Smooth muscle cell (in vitro differentiated cells): ENCODE data around the gene NAPB. TPM values are rescaled to one million over a fixed set of nuclear protein-coding genes. Genes with fewer than 3 reads are reported as not detected.
A peak's percentile ranks its signal among the peaks of the same experiment; 100 is the strongest.

Experiments
- DNase-seq: peaks from one replicate; lab custom pipeline; 2025; ENCODE audit not compliant: unreplicated experiment; lab: John Stamatoyannopoulos, UW
- H2AFZ ChIP-seq: fragments of 200-600 bp; sonication (generic); 2 replicates; pipeline ENCODE4 v1.6.0; 2016; ENCODE audit warnings: antibody characterized with exemption, low read depth, mild to moderate bottlenecking
- H3F3A ChIP-seq: fragments of 200-600 bp; sonication (generic); 2 replicates; pipeline ENCODE4 v1.6.0; 2017; ENCODE audit warnings: antibody characterized with exemption, low read depth
- H3K27ac ChIP-seq: fragments of 200-600 bp; sonication (generic); 2 replicates; pipeline ENCODE4 v1.5.1; 2016; ENCODE audit warnings: low read depth, mild to moderate bottlenecking
- H3K27me3 ChIP-seq: fragments of 200-600 bp; sonication (generic); 2 replicates; pipeline ENCODE4 v1.6.1; 2016; ENCODE audit warnings: low read depth, mild to moderate bottlenecking
- H3K36me3 ChIP-seq: fragments of 200-600 bp; sonication (generic); 2 replicates; pipeline ENCODE4 v1.5.1; 2016; ENCODE audit warnings: low read depth
- H3K4me1 ChIP-seq: fragments of 200-600 bp; sonication (generic); 2 replicates; pipeline ENCODE4 v1.5.1; 2016; ENCODE audit warnings: low read depth
- H3K4me2 ChIP-seq: fragments of 200-600 bp; sonication (generic); 2 replicates; pipeline ENCODE4 v1.6.0; 2016; ENCODE audit warnings: mild to moderate bottlenecking
- H3K4me3 ChIP-seq: fragments of 200-600 bp; sonication (generic); 2 replicates; pipeline ENCODE4 v1.5.1; 2016; ENCODE audit warnings: mild to moderate bottlenecking
- H3K79me2 ChIP-seq: fragments of 200-600 bp; sonication (generic); 2 replicates; pipeline ENCODE4 v1.6.0; 2016; ENCODE audit warnings: low read depth, mild to moderate bottlenecking
- H3K9ac ChIP-seq: fragments of 200-600 bp; sonication (generic); 2 replicates; pipeline ENCODE4 v1.6.0; 2016; ENCODE audit warnings: low read depth
- H3K9me3 ChIP-seq: fragments of 200-600 bp; sonication (generic); replicated peaks from 2 replicates; pipeline ENCODE4 v1.5.1; 2016; ENCODE audit warnings: low read depth
- H4K20me1 ChIP-seq: fragments of 200-600 bp; sonication (generic); 2 replicates; pipeline ENCODE4 v1.6.0; 2016; ENCODE audit warnings: low read depth
- CTCF ChIP-seq: fragments of 200-600 bp; sonication (generic); IDR thresholded peaks from 2 replicates; pipeline ENCODE4 v1.5.1; 2017; ENCODE audit warnings: borderline replicate concordance, mild to moderate bottlenecking, antibody characterized with exemption; ENCODE audit not compliant: insufficient read depth, poor library complexity, severe bottlenecking
- WGBS: methylation state at CpG from one replicate; pipeline ENCODE4 v1.1.7; 2016; ENCODE audit warnings: low lambda C conversion rate; 5-methylcytosine and 5-hydroxymethylcytosine counted together
- polyA plus RNA-seq: library from polyadenylated mRNA; unstranded; fragments of >200 nt; fragmentation: Nextera tagmentation; extraction: Ambion mirVana; gene quantifications from 2 replicates; pipeline ENCODE4 v1.2.1, GENCODE V29; 2016
- total RNA-seq: library from RNA; depleted of rRNA; stranded (reverse); fragments of >200 nt; gene quantifications from 2 replicates; pipeline ENCODE4 v1.2.3, GENCODE V29; 2014

Gene NAPB
- total and polyA plus RNA-seq, 2 experiments from 2014 or later: 0.65 to 11.4 TPM

- WGBS: 91% methylated on average over 4 of the region's 4 CpGs
- Histone ChIP-seq H3K4me2 (no peak overlapping the region), H3K36me3 (no peaks in the 10 kb centered on the region), H3K9me3 (no peaks in the 10 kb centered on the region), H3K27me3 (no peaks in the 10 kb centered on the region), H3K4me3 (no peak overlapping the region), H4K20me1 (peaks cover 40% of the 10 kb centered on the region), H3K79me2 (peaks cover 16% of the 10 kb centered on the region), H3F3A (peaks cover 4% of the 10 kb centered on the region), H3K27ac (no peak overlapping the region), H2AFZ (no peak overlapping the region), H3K4me1 (no peaks in the 10 kb centered on the region), H3K9ac (no peak overlapping the region)
- DNase-seq: no peak
- TF ChIP-seq CTCF: no peak
These were observed 27.1 kb downstream of the NAPB start for GRCh38 chr20:23393996-23394775.

GRCh38 chr20:23391707-23392310 is 29.5 kb downstream of the NAPB start:
- Histone ChIP-seq H3K27me3 (no peaks in the 10 kb centered on the region), H2AFZ (no peak overlapping the region), H3K9me3 (no peaks in the 10 kb centered on the region), H3K4me1 (no peaks in the 10 kb centered on the region), H3K9ac (no peak overlapping the region), H3K27ac (no peak overlapping the region), H3K79me2 (peaks cover 21% of the 10 kb centered on the region), H3K4me2 (no peak overlapping the region), H3F3A (no peaks in the 10 kb centered on the region), H4K20me1 (peaks cover 19% of the 10 kb centered on the region), H3K36me3 (peaks cover 10% of the 10 kb centered on the region), H3K4me3 (no peak overlapping the region)
- WGBS: 93% methylated on average over 4 of the region's 4 CpGs
- no peak for TF ChIP-seq CTCF
- DNase-seq: no peak

- no peak for TF ChIP-seq CTCF
- Histone ChIP-seq H2AFZ (no peak overlapping the region), H3K27me3 (no peaks in the 10 kb centered on the region), H3K4me2 (no peak overlapping the region), H3F3A (no peaks in the 10 kb centered on the region), H3K36me3 (peaks cover 10% of the 10 kb centered on the region), H3K27ac (peak overlapping the region; percentile 9), H3K79me2 (peaks cover 14% of the 10 kb centered on the region), H3K9ac (no peak overlapping the region), H3K4me3 (no peak overlapping the region), H3K9me3 (no peaks in the 10 kb centered on the region), H3K4me1 (no peaks in the 10 kb centered on the region), H4K20me1 (peaks cover 8% of the 10 kb centered on the region)
- 100% methylated on average over 1 of the region's 1 CpG for WGBS
- no peak for DNase-seq
These were observed 31.1 kb downstream of the NAPB start for GRCh38 chr20:23390091-23390774.
